ENCODE results near the gene ENOPH1.
A peak's percentile ranks its signal among the peaks of the same experiment; 100 is the strongest.

The ENOPH1 gene

DNA sequence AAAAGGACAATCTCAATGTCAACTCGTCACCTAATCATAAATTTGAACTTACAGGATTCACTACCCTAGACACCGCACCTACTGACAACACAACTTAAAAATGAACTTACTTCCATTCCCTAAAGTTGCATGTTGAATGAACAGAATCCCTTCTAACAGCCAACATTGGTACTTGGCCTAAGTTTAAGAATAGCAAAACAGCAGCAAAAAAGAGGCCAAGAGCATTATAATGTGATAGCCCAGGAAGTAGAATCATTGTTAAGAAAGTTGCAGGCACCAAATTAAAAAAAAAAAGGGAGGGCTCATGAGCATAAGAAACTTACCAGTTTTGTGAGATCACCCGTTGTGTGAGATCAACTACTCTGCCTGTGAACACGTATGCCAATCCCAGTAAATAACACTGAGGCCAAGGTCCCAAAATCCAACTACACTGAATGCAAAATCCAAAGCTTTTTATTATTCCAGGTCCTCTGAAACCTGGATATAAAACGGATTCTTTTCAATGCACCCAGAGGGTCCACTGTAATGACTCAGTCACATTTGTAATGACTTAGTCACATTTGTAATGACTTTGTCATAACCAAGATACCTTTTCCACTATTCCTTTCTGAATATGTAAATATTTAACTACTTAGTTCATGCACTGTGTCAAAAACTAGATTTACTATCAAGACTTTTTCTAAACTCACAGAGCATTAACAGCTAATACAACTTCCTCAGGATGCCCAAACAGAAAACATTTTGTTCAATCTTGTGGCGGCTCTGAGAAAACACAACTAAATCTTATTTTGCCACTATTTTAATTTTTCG, 6.9 kb upstream of the ENOPH1 start:
- FAIRE-seq: peak; percentile 33
- peak; percentile 49; the same call in 1 of the 2 replicates for TF ChIP-seq POU2F2 (IDR thresholded peaks at IDR 0.05; ENCODE audit: low read depth, low read length)
- TF ChIP-seq SPI1 (IDR thresholded peaks at IDR 0.05; ENCODE audit: low read depth, low read length): no peak
- TF ChIP-seq TAF1 (IDR thresholded peaks at IDR 0.05; ENCODE audit: low read depth, low read length): 0 out of 2 replicates have a peak, but pooled peaks have one; percentile 21
- peak; percentile 92 for TF ChIP-seq POLR2AphosphoS5 (IDR thresholded peaks at IDR 0.05; ENCODE audit: low read depth, low read length)
- peak; percentile 87 for TF ChIP-seq POLR2A (IDR thresholded peaks at IDR 0.05; ENCODE audit: low read depth, low read length)
- no peak for TF ChIP-seq PAX5 (IDR thresholded peaks at IDR 0.05; ENCODE audit: insufficient read depth, low read length, severe bottlenecking)
- DNase-seq (ENCODE audit: insufficient read length, low spot score): no peak

DNA sequence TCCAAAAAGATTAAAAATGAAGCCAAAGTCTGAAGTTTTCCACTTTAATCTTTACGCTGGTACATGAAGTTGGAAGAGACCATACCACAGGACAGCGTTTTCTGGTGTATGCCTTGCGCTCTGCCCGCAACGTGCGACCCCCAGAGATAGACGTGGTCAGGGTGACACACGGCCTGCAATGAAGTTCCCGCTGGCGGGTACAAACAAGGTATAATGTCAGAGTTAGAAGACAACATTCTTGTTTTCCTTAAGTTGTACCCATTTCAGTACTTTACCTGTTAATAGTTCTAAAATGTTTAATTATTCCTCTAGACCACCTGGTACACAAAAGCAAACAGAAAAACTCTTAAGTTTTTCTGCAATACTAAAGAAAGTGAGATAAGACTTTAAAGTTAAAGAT, 4.9 kb upstream of the ENOPH1 start:
- no peak for DNase-seq (ENCODE audit: insufficient read length, low spot score)
- no peak for FAIRE-seq
- TF ChIP-seq POLR2A (IDR thresholded peaks at IDR 0.05; ENCODE audit: low read depth, low read length) (no peak), POU2F2 (IDR thresholded peaks at IDR 0.05; ENCODE audit: low read depth, low read length) (no peak), SPI1 (IDR thresholded peaks at IDR 0.05; ENCODE audit: low read depth, low read length) (no peak), TAF1 (IDR thresholded peaks at IDR 0.05; ENCODE audit: low read depth, low read length) (no peak), PAX5 (IDR thresholded peaks at IDR 0.05; ENCODE audit: insufficient read depth, low read length, severe bottlenecking) (no peak), POLR2AphosphoS5 (IDR thresholded peaks at IDR 0.05; ENCODE audit: low read depth, low read length) (no peak)

DNA sequence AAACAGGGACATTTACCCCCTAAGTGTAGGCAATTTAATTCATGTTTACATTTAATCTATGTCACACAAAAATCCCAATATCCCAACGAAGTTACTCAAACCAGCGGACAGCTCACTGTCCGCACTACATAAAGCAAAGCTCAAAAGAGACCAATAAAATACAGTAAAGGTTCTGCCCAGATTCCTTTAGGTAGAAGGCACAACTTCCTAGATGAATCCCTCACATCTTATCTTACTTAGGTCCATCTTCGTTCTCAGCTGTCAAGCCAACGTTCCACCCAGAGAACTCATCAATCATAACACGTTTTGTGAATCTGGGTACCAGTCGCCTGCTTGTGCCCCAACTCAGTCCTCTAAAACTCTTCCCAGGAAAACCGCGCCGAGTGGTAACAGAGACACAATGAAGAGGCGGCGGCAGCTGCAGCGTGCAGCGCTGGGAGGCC, 1.8 kb upstream of the ENOPH1 start:
- FAIRE-seq: peak; percentile 5
- no peak for DNase-seq (ENCODE audit: insufficient read length, low spot score)
- no peak; the same call in 1 of the 2 replicates for TF ChIP-seq POLR2A (IDR thresholded peaks at IDR 0.05; ENCODE audit: low read depth, low read length)
- TF ChIP-seq PAX5 (IDR thresholded peaks at IDR 0.05; ENCODE audit: insufficient read depth, low read length, severe bottlenecking): no peak
- TF ChIP-seq SPI1 (IDR thresholded peaks at IDR 0.05; ENCODE audit: low read depth, low read length): no peak
- TF ChIP-seq TAF1 (IDR thresholded peaks at IDR 0.05; ENCODE audit: low read depth, low read length): no peak
- TF ChIP-seq POLR2AphosphoS5 (IDR thresholded peaks at IDR 0.05; ENCODE audit: low read depth, low read length): 0 out of 2 replicates have a peak, but pooled peaks have one; percentile 28
- TF ChIP-seq POU2F2 (IDR thresholded peaks at IDR 0.05; ENCODE audit: low read depth, low read length): no peak

DNA sequence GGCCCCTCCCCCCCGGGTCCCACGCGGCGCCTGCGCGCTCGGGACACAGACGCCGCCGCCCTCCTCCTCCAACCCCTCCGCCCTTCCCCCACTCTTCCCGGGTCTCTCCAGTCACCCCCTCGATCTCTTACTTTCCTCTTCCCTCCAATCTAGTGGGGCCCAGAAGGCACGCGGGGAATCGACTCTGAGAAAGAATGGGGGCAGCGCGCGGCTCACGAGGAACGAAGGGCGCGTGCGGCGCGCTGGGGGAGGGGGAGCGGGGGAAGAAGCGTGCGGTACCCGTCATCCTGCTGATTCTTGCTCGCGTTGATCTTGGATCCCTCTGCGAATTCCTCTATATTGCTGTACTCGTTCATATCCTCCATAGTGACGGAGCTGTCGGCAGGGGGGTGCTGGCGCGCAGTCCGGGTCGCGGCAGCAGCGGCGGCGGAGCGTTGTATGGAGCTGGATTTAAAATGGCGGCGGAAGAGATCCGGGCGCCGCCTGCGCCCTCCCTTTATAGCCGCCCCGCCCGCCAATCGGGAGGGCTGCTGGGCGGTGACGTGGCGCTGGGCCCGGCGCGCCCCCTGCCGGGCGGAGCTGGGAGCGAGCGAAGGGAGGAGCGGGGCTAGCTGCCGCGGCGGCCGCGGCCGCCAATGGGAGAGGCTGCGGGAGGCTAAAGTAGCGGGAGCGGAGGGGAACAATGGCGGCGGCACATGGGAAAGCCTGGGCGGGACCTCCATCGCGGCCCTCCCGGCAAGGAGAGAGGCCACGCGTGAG, 1.2 kb upstream of the ENOPH1 start:
- FAIRE-seq: peak; percentile 95
- TF ChIP-seq TAF1 (IDR thresholded peaks at IDR 0.05; ENCODE audit: low read depth, low read length): peak; percentile 91; the same call in 1 of the 2 replicates
- peak; percentile 37 for TF ChIP-seq PAX5 (IDR thresholded peaks at IDR 0.05; ENCODE audit: insufficient read depth, low read length, severe bottlenecking)
- TF ChIP-seq POLR2AphosphoS5 (IDR thresholded peaks at IDR 0.05; ENCODE audit: low read depth, low read length): peak; percentile 92
- TF ChIP-seq POLR2A (IDR thresholded peaks at IDR 0.05; ENCODE audit: low read depth, low read length): peak; percentile 88
- no peak for TF ChIP-seq SPI1 (IDR thresholded peaks at IDR 0.05; ENCODE audit: low read depth, low read length)
- peak; percentile 44; the same call in 1 of the 2 replicates for TF ChIP-seq POU2F2 (IDR thresholded peaks at IDR 0.05; ENCODE audit: low read depth, low read length)

DNA sequence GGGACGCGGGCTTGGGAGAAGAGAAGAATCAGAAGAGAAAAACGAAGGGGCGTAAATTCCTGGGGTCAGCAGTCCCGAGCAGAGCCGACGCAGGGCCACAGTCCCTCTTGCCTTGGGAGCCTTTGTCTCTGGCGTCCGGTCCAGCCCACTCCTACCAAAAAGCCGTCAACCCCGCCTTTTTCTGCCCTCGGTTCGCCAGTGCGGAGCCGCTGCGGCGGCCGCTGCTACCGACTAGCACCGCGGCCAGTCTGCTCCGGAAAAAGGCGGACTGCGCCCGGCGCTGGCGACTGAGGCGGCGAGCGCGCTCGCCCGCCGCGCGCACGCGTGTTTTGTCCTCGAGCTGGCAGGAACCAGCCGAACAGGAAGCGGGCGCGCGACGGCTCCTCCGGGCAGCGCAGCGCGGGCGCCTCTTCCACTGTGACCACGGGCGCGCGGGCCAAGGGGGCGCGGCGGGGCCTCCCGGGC, 630 bp upstream of the ENOPH1 start:
- TF ChIP-seq POLR2A (IDR thresholded peaks at IDR 0.05; ENCODE audit: low read depth, low read length) (peak; percentile 39; the same call in 1 of the 2 replicates), POLR2AphosphoS5 (IDR thresholded peaks at IDR 0.05; ENCODE audit: low read depth, low read length) (0 out of 2 replicates have a peak, but pooled peaks have one; percentile 16), SPI1 (IDR thresholded peaks at IDR 0.05; ENCODE audit: low read depth, low read length) (no peak)
- FAIRE-seq (peak; percentile 50), DNase-seq (ENCODE audit: insufficient read length, low spot score) (no peak)

More for the DNA sequence above, 1.2 kb upstream of the ENOPH1 start:
- peak; percentile 86 for DNase-seq (ENCODE audit: insufficient read length, low spot score)

DNA sequence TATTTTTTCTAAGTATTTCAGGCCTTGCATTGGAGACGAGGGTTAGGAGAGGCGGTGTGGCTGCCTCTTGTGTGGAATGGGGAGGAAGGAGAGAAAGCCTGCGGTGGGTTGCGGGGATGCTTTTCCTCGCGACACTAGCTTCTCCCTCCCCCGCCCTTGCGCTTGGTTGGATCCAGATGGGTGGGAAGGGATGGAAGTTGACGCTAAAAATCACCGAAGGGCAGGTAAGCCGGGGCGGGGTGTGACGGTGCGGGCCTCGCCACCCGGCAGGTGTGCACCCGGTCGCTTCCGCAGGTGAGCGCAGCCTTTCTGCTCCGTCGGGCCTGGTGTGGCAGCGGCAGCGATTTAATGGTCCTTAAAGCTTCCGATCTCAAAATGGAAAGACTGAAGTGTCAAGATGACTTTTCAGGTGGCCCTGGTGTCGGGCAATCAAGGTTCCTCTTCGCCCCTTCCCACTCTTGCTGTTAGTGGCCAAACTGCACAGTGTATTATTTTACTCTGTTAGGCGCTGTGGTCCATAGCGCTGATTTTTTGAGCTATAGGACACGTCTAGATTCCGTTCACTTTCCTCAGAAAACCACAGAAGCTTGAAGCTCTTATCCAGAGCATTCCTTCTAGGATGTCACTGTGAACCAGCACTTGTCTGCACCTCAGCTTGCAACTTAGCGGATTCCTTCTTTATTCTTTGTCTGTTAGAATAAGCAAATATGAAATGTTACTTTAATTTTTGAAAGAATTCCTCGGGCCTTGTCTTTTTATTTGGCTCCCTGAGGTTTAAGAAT, 765 bp downstream of the ENOPH1 start:
- FAIRE-seq (peak; percentile 52), DNase-seq (ENCODE audit: insufficient read length, low spot score) (peak; percentile 14)
- TF ChIP-seq SPI1 (IDR thresholded peaks at IDR 0.05; ENCODE audit: low read depth, low read length) (no peak), PAX5 (IDR thresholded peaks at IDR 0.05; ENCODE audit: insufficient read depth, low read length, severe bottlenecking) (no peak), TAF1 (IDR thresholded peaks at IDR 0.05; ENCODE audit: low read depth, low read length) (no peak), POLR2A (IDR thresholded peaks at IDR 0.05; ENCODE audit: low read depth, low read length) (no peak), POU2F2 (IDR thresholded peaks at IDR 0.05; ENCODE audit: low read depth, low read length) (no peak), POLR2AphosphoS5 (IDR thresholded peaks at IDR 0.05; ENCODE audit: low read depth, low read length) (no peak)

DNA sequence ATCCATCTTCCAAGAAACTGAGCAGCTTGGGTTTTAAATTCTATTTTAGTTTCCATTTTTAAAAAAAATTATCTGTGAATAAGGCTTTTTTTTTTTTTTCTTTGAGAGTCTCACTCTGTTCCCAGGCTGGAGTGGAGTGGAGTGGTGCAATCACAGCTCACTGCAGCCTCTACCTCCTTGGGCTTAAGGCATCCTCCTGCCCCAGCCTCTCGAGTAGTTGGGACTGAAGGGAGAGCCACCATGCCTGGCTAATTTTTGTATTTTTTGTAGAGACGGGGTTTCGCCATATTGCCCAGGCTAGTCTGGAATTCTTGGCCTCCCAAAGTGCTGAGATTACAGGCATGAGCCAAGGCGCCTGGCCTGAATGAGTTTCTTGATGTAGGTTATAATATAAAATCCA, 1.4 kb downstream of the ENOPH1 start:
- no peak for FAIRE-seq
- TF ChIP-seq POU2F2 (IDR thresholded peaks at IDR 0.05; ENCODE audit: low read depth, low read length): no peak
- TF ChIP-seq TAF1 (IDR thresholded peaks at IDR 0.05; ENCODE audit: low read depth, low read length): no peak
- TF ChIP-seq POLR2AphosphoS5 (IDR thresholded peaks at IDR 0.05; ENCODE audit: low read depth, low read length): no peak
- no peak for TF ChIP-seq POLR2A (IDR thresholded peaks at IDR 0.05; ENCODE audit: low read depth, low read length)
- TF ChIP-seq PAX5 (IDR thresholded peaks at IDR 0.05; ENCODE audit: insufficient read depth, low read length, severe bottlenecking): no peak
- no peak for TF ChIP-seq SPI1 (IDR thresholded peaks at IDR 0.05; ENCODE audit: low read depth, low read length)
- no peak for DNase-seq (ENCODE audit: insufficient read length, low spot score)

DNA sequence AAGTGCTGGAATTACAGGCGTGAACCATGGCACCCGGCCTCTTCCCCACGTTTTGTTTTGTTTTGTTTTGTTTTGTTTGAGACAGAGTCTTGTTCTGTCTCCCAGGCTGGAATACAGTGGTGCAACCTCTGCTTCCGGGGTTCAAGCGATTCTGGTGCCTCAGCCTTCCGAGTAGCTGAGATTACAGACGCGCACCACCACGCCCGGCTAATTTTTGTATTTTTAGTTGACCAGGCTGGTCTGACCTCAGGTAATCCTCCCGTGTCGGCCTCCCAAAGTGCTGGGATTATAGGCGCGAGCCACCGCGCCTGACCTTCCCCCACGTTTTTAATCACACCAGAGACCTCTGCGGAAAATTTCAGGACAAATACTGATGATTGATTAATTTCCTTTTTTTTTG, 2.2 kb downstream of the ENOPH1 start:
- TF ChIP-seq POLR2AphosphoS5 (IDR thresholded peaks at IDR 0.05; ENCODE audit: low read depth, low read length) (no peak), SPI1 (IDR thresholded peaks at IDR 0.05; ENCODE audit: low read depth, low read length) (no peak)
- DNase-seq (ENCODE audit: insufficient read length, low spot score): no peak
- no peak for FAIRE-seq

Measured in GM12891 (cell line).